ENCODE data around the gene CDH4.
A peak's percentile ranks its signal among the peaks of the same experiment; 100 is the strongest.

The CDH4 gene

DNA sequence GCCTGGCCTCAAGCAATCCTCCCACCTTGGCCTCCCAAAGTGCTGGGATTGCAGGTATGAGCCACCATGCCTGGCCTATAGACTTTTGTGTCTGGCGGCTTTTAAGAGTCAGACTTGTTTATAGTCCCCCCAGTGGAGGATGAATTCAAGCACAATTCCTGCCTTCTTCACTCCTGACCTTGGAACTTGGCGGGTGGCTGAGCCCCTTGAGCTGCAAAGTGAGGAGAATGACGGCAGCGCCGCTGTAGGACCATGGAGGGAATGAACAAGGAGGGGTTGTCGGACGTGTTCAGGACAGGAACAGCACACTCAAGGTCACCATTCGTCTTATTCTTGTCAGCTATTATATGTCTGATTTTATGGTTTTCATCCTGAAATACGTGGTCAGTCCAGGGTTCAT lies 265.4 kb downstream of the CDH4 start:
- H3K4me3 ChIP-seq (ENCODE audit: extremely low read depth, insufficient read depth, low read length, poor library complexity, severe bottlenecking): no peak overlapping the region
- H3K4me1 ChIP-seq (ENCODE audit: control insufficient read depth, insufficient read depth, low read length, poor library complexity, severe bottlenecking): peaks cover 36% of the 10 kb centered on the region
- H3K36me3 ChIP-seq (ENCODE audit: control insufficient read depth, insufficient read depth, low read length): no peaks in the 10 kb centered on the region
- H3K27ac ChIP-seq (ENCODE audit: low read depth, low read length, severe bottlenecking): no peak overlapping the region
- no peaks in the 10 kb centered on the region for H3K9me3 ChIP-seq (ENCODE audit: control insufficient read depth, low read length)
- 95 to 96% methylated on average over 6 to 8 of the region's 9 CpGs for WGBS, 2 experiments (ENCODE audit: insufficient coverage in 2 of 2)

DNA sequence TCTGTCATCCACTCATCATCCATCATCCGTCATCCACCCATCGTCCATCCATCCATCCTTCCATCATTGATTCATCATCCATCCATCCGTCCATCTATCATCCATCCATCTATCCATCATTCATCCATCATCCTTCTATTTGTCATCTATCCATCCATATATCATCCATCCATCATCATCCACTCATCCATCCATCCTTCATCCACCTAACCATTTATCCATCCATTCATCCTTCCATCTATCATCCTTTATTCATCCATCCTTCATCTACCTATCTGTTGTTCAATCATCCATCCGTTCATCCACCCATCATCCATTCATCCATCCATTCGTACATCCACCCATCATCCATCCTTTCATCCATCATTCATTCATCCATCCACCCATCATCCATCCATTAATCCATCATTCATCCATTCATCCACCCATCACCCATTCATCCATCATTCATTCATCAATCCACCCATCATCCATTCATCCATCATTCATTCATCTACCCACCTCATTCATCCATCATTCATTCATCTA lies 266.4 kb downstream of the CDH4 start:
- Histone ChIP-seq H3K36me3 (ENCODE audit: control insufficient read depth, insufficient read depth, low read length) (no peaks in the 10 kb centered on the region), H3K27ac (ENCODE audit: low read depth, low read length, severe bottlenecking) (no peak overlapping the region), H3K9me3 (ENCODE audit: control insufficient read depth, low read length) (no peaks in the 10 kb centered on the region), H3K4me1 (ENCODE audit: control insufficient read depth, insufficient read depth, low read length, poor library complexity, severe bottlenecking) (peaks cover 32% of the 10 kb centered on the region), H3K4me3 (ENCODE audit: extremely low read depth, insufficient read depth, low read length, poor library complexity, severe bottlenecking) (no peak overlapping the region)
- WGBS, 2 experiments (ENCODE audit: insufficient coverage in 2 of 2): 86 to 92% methylated on average over 5 of the region's 5 CpGs

- 93% methylated on average over 16 to 17 of the region's 17 CpGs for WGBS, 2 experiments (ENCODE audit: insufficient coverage in 2 of 2)
- H3K4me1 ChIP-seq (ENCODE audit: control insufficient read depth, insufficient read depth, low read length, poor library complexity, severe bottlenecking): peaks cover 25% of the 10 kb centered on the region
- H3K36me3 ChIP-seq (ENCODE audit: control insufficient read depth, insufficient read depth, low read length): no peaks in the 10 kb centered on the region
- no peak overlapping the region for H3K27ac ChIP-seq (ENCODE audit: low read depth, low read length, severe bottlenecking)
- H3K4me3 ChIP-seq (ENCODE audit: extremely low read depth, insufficient read depth, low read length, poor library complexity, severe bottlenecking): no peak overlapping the region
- no peaks in the 10 kb centered on the region for H3K9me3 ChIP-seq (ENCODE audit: control insufficient read depth, low read length)
These were observed 267.4 kb downstream of the CDH4 start for GRCh38 chr20:61519488-61519887.

DNA sequence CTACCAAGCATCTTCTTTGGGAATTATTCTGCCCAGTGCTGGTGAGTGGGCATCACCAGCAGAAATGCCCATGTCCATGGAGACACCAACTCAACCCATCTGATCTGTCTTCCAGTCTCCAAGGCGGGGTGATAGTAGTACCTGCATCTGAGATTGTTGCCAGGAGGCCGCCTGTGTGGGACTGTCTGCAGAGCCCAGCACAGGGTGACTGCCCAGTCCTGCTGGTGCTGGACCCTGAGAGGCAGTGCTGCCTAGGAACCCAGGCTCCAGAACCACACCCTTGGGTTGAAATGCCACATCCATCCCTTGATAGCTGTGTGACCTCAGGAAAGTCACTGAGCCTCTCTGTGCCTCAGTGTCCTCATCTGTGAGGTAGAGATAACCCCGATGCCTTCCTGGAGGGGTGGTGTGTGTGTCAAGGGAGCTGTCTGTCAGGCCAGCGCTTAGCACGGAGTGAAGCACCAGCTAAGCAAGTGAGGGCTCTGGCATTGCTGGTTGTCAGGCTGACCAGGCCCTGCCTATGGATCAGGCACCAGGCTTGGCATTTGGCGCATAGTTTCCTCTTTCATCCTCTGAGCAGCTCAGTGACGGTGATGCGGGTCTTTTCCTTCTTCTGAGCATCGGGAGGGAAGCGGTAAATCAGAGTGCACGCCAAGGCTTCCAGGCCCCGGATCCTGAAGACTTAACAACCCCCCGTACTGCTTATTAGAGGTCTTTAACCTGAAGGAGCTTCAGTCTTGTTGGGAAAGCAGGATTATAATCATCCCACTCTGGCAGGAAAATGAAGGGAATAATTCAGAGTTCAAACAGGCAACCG lies 268.2 kb downstream of the CDH4 start:
- H3K4me3 ChIP-seq (ENCODE audit: extremely low read depth, insufficient read depth, low read length, poor library complexity, severe bottlenecking): no peak overlapping the region
- WGBS, 2 experiments (ENCODE audit: insufficient coverage in 2 of 2): 89 to 94% methylated on average over 13 to 14 of the region's 14 CpGs
- H3K4me1 ChIP-seq (ENCODE audit: control insufficient read depth, insufficient read depth, low read length, poor library complexity, severe bottlenecking): peaks cover 19% of the 10 kb centered on the region
- no peak overlapping the region for H3K27ac ChIP-seq (ENCODE audit: low read depth, low read length, severe bottlenecking)
- H3K9me3 ChIP-seq (ENCODE audit: control insufficient read depth, low read length): no peaks in the 10 kb centered on the region
- no peaks in the 10 kb centered on the region for H3K36me3 ChIP-seq (ENCODE audit: control insufficient read depth, insufficient read depth, low read length)

DNA sequence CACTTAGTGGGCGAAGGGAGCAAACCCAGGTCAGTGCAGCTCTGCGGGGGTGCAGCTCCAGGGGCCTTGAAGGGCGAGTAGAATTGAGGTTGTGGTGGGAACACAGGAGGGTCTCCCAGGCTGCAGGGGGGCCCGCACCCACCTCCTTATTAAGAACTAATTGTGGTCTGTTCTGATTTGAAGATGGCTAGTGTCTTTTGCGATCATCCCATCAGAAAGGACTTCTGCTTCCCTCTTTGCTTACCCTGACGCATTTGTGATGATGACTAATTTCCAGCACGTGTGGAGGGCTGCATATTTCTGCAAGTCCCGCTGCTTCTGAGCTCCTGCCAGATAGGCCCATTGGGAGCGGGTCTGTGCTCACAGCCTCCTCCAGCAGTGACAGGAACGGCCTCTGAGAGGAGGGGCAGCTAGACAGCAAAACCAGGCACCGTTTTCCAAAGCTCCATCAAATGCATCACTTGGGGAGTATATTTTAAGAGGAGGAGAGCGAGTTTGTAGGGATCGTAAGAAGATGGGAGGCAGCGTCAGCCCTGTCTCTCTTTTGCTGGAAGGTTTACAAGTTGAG lies 268.9 kb downstream of the CDH4 start:
- no peaks in the 10 kb centered on the region for H3K36me3 ChIP-seq (ENCODE audit: control insufficient read depth, insufficient read depth, low read length)
- H3K4me3 ChIP-seq (ENCODE audit: extremely low read depth, insufficient read depth, low read length, poor library complexity, severe bottlenecking): no peak overlapping the region
- H3K27ac ChIP-seq (ENCODE audit: low read depth, low read length, severe bottlenecking): peak overlapping the region; percentile 16
- WGBS, 2 experiments (ENCODE audit: insufficient coverage in 2 of 2): 74 to 75% methylated on average over 11 to 12 of the region's 14 CpGs
- peaks cover 21% of the 10 kb centered on the region for H3K4me1 ChIP-seq (ENCODE audit: control insufficient read depth, insufficient read depth, low read length, poor library complexity, severe bottlenecking)
- no peaks in the 10 kb centered on the region for H3K9me3 ChIP-seq (ENCODE audit: control insufficient read depth, low read length)

- Histone ChIP-seq H3K4me1 (ENCODE audit: control insufficient read depth, insufficient read depth, low read length, poor library complexity, severe bottlenecking) (peaks cover 21% of the 10 kb centered on the region), H3K36me3 (ENCODE audit: control insufficient read depth, insufficient read depth, low read length) (no peaks in the 10 kb centered on the region), H3K27ac (ENCODE audit: low read depth, low read length, severe bottlenecking) (peak overlapping the region; percentile 23), H3K4me3 (ENCODE audit: extremely low read depth, insufficient read depth, low read length, poor library complexity, severe bottlenecking) (no peak overlapping the region), H3K9me3 (ENCODE audit: control insufficient read depth, low read length) (no peaks in the 10 kb centered on the region)
- 82 to 84% methylated on average over 17 to 21 of the region's 25 CpGs for whole genome bisulfite sequencing, 2 experiments (ENCODE audit: insufficient coverage in 2 of 2)
These were observed 269.8 kb downstream of the CDH4 start for GRCh38 chr20:61521687-61522420.

- H3K27ac ChIP-seq (ENCODE audit: low read depth, low read length, severe bottlenecking): no peak overlapping the region
- H3K9me3 ChIP-seq (ENCODE audit: control insufficient read depth, low read length): no peaks in the 10 kb centered on the region
- H3K4me1 ChIP-seq (ENCODE audit: control insufficient read depth, insufficient read depth, low read length, poor library complexity, severe bottlenecking): peaks cover 21% of the 10 kb centered on the region
- 93 to 94% methylated on average over 20 to 21 of the region's 25 CpGs for WGBS, 2 experiments (ENCODE audit: insufficient coverage in 2 of 2)
- no peaks in the 10 kb centered on the region for H3K36me3 ChIP-seq (ENCODE audit: control insufficient read depth, insufficient read depth, low read length)
- no peak overlapping the region for H3K4me3 ChIP-seq (ENCODE audit: extremely low read depth, insufficient read depth, low read length, poor library complexity, severe bottlenecking)
These were observed 270.5 kb downstream of the CDH4 start for GRCh38 chr20:61522498-61523090.

DNA sequence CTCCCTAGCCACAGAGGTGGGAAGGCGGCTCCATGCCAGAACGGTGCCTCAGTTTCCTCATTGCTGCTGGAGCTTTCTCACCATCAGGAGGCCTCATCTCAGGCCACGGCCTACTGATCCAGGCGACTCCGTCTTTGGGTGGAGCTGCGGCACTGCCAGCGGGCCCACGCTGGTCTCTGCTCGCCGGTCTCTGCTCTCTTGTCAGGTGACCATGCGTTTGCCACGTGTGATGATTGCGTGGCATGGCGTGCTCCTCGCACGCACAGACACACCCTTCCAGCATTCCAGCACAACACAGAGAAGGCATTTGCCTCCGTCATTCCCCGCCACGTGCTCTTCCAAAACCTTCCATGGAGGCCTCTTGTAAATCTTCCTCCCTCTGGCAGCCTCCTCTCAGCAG lies 271.1 kb downstream of the CDH4 start:
- Histone ChIP-seq H3K9me3 (ENCODE audit: control insufficient read depth, low read length) (no peaks in the 10 kb centered on the region), H3K36me3 (ENCODE audit: control insufficient read depth, insufficient read depth, low read length) (no peaks in the 10 kb centered on the region), H3K4me1 (ENCODE audit: control insufficient read depth, insufficient read depth, low read length, poor library complexity, severe bottlenecking) (peaks cover 21% of the 10 kb centered on the region), H3K4me3 (ENCODE audit: extremely low read depth, insufficient read depth, low read length, poor library complexity, severe bottlenecking) (no peak overlapping the region), H3K27ac (ENCODE audit: low read depth, low read length, severe bottlenecking) (no peak overlapping the region)
- WGBS, 2 experiments (ENCODE audit: insufficient coverage in 2 of 2): 91% methylated on average over 19 of the region's 19 CpGs

- WGBS, 2 experiments (ENCODE audit: insufficient coverage in 2 of 2): 84 to 92% methylated on average over 9 to 10 of the region's 13 CpGs
- peaks cover 21% of the 10 kb centered on the region for H3K4me1 ChIP-seq (ENCODE audit: control insufficient read depth, insufficient read depth, low read length, poor library complexity, severe bottlenecking)
- H3K27ac ChIP-seq (ENCODE audit: low read depth, low read length, severe bottlenecking): no peak overlapping the region
- no peaks in the 10 kb centered on the region for H3K9me3 ChIP-seq (ENCODE audit: control insufficient read depth, low read length)
- no peak overlapping the region for H3K4me3 ChIP-seq (ENCODE audit: extremely low read depth, insufficient read depth, low read length, poor library complexity, severe bottlenecking)
- no peaks in the 10 kb centered on the region for H3K36me3 ChIP-seq (ENCODE audit: control insufficient read depth, insufficient read depth, low read length)
These were observed 273.0 kb downstream of the CDH4 start for GRCh38 chr20:61524951-61525666.

Measured in mesodermal cell (in vitro differentiated cells).